ENCODE data around the gene PSMB3.

Gene PSMB3

DNA sequence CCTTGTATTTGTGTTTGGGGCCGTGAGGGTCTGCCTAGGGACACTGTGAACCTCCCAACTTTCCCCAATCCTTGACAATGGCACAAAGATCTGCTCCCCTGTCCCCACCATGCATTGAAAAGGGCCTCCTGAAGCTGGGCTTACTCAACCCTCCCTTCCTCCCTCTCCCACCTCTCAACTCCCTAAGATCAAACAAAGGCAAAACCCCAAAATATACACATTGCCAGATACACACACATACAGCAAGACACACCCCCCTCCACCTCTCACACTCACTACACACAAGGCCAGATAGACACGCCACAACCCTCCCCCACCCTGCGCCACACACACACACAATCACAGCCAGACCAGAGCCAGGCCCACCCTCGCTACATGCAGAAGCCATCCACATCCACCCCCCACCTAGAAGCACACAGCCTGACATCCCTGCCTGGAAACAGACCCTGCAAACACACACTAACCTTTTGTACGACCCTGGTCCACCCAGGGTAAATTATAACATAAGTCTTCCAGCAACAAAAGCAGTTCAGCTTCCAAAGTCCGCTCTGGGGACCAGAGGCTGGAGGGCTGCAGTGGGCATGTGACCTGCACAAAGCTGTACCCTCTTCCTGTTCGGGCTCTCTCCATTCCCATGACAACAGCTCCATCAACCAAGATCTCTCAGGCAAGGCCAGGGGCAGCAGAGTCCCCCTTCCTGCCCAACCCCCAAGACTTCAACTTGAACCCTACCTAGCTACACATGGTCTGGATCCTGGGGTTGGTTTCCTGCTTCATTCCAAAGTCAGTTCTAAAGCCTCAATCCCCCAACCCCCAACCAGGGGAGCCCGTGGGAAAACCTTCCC is 6.3 kb upstream of the PSMB3 start (continued):
- no peak for TF ChIP-seq ZNF433 (tag by site-specific recombination; IDR thresholded peaks at IDR 0.05; ENCODE audit: low read depth)
- no peak for TF ChIP-seq ZBTB21 (tag by site-specific recombination; IDR thresholded peaks at IDR 0.05)
- TF ChIP-seq ZNF530 (tag by site-specific recombination; IDR thresholded peaks at IDR 0.05; ENCODE audit: low read depth): peak; percentile 89
- peak; percentile 36; the same call in 1 of the 2 replicates for TF ChIP-seq KLF8 (tag by site-specific recombination; IDR thresholded peaks at IDR 0.05)
- TF ChIP-seq, protein P1, sequence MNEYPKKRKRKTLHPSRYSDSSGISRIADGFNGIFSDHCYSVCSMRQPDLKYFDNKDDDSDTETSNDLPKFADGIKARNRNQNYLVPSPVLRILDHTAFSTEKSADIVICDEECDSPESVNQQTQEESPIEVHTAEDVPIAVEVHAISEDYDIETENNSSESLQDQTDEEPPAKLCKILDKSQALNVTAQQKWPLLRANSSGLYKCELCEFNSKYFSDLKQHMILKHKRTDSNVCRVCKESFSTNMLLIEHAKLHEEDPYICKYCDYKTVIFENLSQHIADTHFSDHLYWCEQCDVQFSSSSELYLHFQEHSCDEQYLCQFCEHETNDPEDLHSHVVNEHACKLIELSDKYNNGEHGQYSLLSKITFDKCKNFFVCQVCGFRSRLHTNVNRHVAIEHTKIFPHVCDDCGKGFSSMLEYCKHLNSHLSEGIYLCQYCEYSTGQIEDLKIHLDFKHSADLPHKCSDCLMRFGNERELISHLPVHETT (tag by site-specific recombination; IDR thresholded peaks at IDR 0.05): peak; percentile 34; the same call in 1 of the 2 replicates
- TF ChIP-seq ZNF514 (tag by site-specific recombination; IDR thresholded peaks at IDR 0.05): no peak
- no peak for TF ChIP-seq ZNF146 (tag by site-specific recombination; IDR thresholded peaks at IDR 0.05)
- TF ChIP-seq ZBTB26 (tag by site-specific recombination; optimal IDR thresholded peaks at IDR 0.05): no peak
- no peak for TF ChIP-seq ZNF223 (tag by site-specific recombination; IDR thresholded peaks at IDR 0.05)
- TF ChIP-seq, protein P2, sequence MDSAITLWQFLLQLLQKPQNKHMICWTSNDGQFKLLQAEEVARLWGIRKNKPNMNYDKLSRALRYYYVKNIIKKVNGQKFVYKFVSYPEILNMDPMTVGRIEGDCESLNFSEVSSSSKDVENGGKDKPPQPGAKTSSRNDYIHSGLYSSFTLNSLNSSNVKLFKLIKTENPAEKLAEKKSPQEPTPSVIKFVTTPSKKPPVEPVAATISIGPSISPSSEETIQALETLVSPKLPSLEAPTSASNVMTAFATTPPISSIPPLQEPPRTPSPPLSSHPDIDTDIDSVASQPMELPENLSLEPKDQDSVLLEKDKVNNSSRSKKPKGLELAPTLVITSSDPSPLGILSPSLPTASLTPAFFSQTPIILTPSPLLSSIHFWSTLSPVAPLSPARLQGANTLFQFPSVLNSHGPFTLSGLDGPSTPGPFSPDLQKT (IDR thresholded peaks at IDR 0.05; ENCODE audit: borderline replicate concordance, low read depth, low read length): no peak
- TF ChIP-seq ZNF18 (tag by site-specific recombination; IDR thresholded peaks at IDR 0.05): no peak
- no peak for TF ChIP-seq ZNF133 (tag by site-specific recombination; IDR thresholded peaks at IDR 0.05)
- peak; percentile 37; the same call in 1 of the 2 replicates for TF ChIP-seq ZBTB10 (tag by site-specific recombination; IDR thresholded peaks at IDR 0.05)
- TF ChIP-seq ZNF449 (tag by site-specific recombination; IDR thresholded peaks at IDR 0.05): no peak
- TF ChIP-seq ZNF549 (tag by site-specific recombination; IDR thresholded peaks at IDR 0.05): no peak
- no peak for TF ChIP-seq ZNF155 (tag by site-specific recombination; IDR thresholded peaks at IDR 0.05)
- TF ChIP-seq ZNF571 (tag by site-specific recombination; IDR thresholded peaks at IDR 0.05): no peak
- TF ChIP-seq, protein P3, sequence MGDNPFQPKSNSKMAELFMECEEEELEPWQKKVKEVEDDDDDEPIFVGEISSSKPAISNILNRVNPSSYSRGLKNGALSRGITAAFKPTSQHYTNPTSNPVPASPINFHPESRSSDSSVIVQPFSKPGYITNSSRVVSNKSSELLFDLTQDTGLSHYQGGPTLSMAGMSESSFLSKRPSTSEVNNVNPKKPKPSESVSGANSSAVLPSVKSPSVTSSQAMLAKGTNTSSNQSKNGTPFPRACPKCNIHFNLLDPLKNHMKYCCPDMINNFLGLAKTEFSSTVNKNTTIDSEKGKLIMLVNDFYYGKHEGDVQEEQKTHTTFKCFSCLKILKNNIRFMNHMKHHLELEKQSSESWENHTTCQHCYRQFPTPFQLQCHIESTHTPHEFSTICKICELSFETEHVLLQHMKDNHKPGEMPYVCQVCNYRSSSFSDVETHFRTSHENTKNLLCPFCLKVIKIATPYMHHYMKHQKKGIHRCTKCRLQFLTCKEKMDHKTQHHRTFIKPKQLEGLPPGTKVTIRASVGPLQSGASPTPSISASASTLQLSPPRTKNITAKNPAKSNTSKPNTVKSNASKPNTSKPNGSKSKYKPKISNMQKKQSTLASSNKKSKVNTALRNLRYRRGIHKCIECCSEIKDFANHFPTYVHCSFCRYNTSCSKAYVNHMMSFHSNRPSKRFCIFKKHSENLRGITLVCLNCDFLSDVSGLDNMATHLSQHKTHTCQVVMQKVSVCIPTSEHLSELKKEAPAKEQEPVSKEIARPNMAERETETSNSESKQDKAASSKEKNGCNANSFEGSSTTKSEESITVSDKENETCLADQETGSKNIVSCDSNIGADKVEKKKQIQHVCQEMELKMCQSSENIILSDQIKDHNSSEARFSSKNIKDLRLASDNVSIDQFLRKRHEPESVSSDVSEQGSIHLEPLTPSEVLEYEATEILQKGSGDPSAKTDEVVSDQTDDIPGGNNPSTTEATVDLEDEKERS (tag by site-specific recombination; IDR thresholded peaks at IDR 0.05): no peak
- TF ChIP-seq ZNF37A (tag by site-specific recombination; IDR thresholded peaks at IDR 0.05): no peak
- peak; percentile 59 for TF ChIP-seq EGR2 (tag by site-specific recombination; IDR thresholded peaks at IDR 0.05; ENCODE audit: low read depth)
- TF ChIP-seq KLF16 (tag by site-specific recombination; IDR thresholded peaks at IDR 0.05): no peak
- no peak for TF ChIP-seq GLI4 (tag by site-specific recombination; IDR thresholded peaks at IDR 0.05)
- no peak for TF ChIP-seq SCRT2 (tag by site-specific recombination; IDR thresholded peaks at IDR 0.05)
- TF ChIP-seq, protein P4, sequence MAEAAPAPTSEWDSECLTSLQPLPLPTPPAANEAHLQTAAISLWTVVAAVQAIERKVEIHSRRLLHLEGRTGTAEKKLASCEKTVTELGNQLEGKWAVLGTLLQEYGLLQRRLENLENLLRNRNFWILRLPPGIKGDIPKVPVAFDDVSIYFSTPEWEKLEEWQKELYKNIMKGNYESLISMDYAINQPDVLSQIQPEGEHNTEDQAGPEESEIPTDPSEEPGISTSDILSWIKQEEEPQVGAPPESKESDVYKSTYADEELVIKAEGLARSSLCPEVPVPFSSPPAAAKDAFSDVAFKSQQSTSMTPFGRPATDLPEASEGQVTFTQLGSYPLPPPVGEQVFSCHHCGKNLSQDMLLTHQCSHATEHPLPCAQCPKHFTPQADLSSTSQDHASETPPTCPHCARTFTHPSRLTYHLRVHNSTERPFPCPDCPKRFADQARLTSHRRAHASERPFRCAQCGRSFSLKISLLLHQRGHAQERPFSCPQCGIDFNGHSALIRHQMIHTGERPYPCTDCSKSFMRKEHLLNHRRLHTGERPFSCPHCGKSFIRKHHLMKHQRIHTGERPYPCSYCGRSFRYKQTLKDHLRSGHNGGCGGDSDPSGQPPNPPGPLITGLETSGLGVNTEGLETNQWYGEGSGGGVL (tag by site-specific recombination; IDR thresholded peaks at IDR 0.05): peak; percentile 88

Measured in HEK293 (cell line).